GM10266 (cell line): ENCODE data around the gene LRRC1.

Experiments
- DNase-seq: peaks from one replicate; pipeline ENCODE4 v3.0.0; 2012; ENCODE audit errors: extremely low spot score
- TF ChIP-seq, protein P1 (sequence below): IDR thresholded peaks from 2 replicates; pipeline ENCODE4 v1.5.1; 2012; ENCODE audit warnings: mild to moderate bottlenecking, low read depth; ENCODE audit not compliant: control insufficient read depth, insufficient read depth; ENCODE audit errors: missing control alignments

The LRRC1 gene

GRCh38 chr6:53896196-53896595 lies 101.4 kb downstream of the LRRC1 start:
- DNase-seq, result no peak
- TF ChIP-seq, protein P1, sequence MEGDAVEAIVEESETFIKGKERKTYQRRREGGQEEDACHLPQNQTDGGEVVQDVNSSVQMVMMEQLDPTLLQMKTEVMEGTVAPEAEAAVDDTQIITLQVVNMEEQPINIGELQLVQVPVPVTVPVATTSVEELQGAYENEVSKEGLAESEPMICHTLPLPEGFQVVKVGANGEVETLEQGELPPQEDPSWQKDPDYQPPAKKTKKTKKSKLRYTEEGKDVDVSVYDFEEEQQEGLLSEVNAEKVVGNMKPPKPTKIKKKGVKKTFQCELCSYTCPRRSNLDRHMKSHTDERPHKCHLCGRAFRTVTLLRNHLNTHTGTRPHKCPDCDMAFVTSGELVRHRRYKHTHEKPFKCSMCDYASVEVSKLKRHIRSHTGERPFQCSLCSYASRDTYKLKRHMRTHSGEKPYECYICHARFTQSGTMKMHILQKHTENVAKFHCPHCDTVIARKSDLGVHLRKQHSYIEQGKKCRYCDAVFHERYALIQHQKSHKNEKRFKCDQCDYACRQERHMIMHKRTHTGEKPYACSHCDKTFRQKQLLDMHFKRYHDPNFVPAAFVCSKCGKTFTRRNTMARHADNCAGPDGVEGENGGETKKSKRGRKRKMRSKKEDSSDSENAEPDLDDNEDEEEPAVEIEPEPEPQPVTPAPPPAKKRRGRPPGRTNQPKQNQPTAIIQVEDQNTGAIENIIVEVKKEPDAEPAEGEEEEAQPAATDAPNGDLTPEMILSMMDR, result no peak

DNA sequence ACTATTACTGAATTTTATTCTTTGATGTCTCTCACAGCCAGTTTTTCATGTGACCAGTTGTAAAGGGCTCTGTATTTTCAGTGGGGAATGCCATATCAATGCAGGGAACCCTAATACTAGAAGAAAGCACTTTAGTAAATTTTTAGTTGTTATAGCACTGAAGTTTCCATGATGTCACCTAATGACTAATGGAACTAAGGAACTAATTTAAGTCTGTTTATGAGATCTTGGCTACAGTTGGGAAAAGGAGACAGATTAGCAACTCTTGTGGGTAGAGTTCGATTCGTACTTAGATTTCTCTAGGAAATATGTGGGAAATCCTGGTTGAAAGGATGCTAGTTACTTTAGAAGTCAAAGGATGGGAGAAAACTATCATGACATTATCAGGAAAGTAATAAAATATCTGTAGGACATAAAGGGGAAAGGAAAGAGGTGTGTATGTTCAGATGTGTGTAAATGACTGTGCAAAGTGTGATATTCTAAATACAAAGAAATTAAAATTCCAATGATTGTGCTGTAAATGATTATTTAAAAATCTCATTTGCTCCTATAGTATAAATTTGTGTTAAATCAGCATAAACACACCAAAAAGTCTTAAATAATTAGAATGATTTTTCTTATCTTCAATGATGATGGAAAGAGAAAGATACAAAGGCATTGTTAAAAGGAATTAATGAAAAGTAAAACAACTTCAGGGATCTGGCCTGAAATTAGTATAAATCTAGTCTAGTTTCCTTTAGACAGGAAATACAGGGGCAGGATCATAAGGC lies 103.4 kb downstream of the LRRC1 start:
- no peak for DNase-seq
- TF ChIP-seq, protein P1, result no peak

GRCh38 chr6:53899512-53899911 lies 104.7 kb downstream of the LRRC1 start:
- TF ChIP-seq, protein P1, result no peak

GRCh38 chr6:53903357-53903756 lies 108.6 kb downstream of the LRRC1 start:
- TF ChIP-seq, protein P1, result no peak

More at GRCh38 chr6:53899512-53899911, 104.7 kb downstream of the LRRC1 start:
- no peak for DNase-seq

DNA sequence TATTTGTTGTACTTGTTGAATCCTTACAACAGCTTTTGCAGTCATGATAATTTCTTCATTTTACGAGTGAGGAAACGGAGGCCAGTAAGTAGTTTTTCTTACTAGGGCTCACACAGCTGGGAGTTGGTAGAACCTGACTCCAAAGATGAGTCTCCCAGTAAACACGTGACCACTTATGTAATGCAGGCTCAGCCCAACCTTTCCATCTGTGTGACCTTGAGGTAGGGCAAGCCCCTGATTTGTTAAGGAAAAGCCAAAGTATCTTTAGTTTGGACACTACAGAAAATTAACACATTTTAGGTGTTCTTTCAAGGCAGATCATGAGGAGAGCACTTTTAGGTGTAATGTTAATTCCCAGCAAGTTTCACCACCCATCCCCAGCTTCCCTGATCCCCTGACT lies 111.3 kb downstream of the LRRC1 start:
- TF ChIP-seq, protein P1, result no peak

More at GRCh38 chr6:53903357-53903756, 108.6 kb downstream of the LRRC1 start:
- DNase-seq, result no peak

GRCh38 chr6:53906842-53907241 lies 112.0 kb downstream of the LRRC1 start:
- TF ChIP-seq, protein P1, result no peak
- no peak for DNase-seq

More for the DNA sequence above, 111.3 kb downstream of the LRRC1 start:
- DNase-seq, result no peak

DNA sequence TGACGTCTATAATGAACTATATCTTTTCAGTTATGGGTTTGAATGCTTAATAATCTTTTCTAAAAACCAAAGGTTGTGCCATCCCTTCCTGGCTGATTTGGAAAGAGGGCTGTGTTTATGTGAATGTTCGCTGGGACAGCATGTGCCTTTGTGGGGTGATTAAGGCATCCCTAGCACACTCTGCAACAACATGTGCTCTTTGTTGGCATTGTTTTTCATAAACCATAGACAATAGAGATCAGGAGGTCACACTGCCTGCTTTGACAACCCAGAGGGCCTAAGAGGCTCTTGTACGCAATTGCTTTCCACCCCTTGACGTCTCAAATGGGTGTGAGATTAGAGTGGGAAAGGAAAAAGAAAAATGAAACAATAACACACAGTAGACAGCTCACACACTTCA lies 116.0 kb downstream of the LRRC1 start:
- no peak for DNase-seq
- TF ChIP-seq, protein P1, result no peak
